ENCODE results near the gene CELF2.
A peak's percentile ranks its signal among the peaks of the same experiment; 100 is the strongest.

CELF2 gene

GRCh38 chr10:11152801-11153200 lies 135.1 kb downstream of the CELF2 start:
- no peak for DNase-seq (ENCODE audit: low read depth in 1 of 2, low spot score in 1 of 2)

- no peak for DNase-seq (ENCODE audit: low read depth in 1 of 2, low spot score in 1 of 2)
These were observed 135.6 kb downstream of the CELF2 start for GRCh38 chr10:11153245-11153644.

GRCh38 chr10:11153766-11154165 lies 136.1 kb downstream of the CELF2 start:
- no peak for DNase-seq (ENCODE audit: low read depth in 1 of 2, low spot score in 1 of 2)

GRCh38 chr10:11154333-11154732 lies 136.7 kb downstream of the CELF2 start:
- DNase-seq (ENCODE audit: low read depth in 1 of 2, low spot score in 1 of 2), result no peak

GRCh38 chr10:11154849-11155498 lies 137.3 kb downstream of the CELF2 start:
- no peak for DNase-seq (ENCODE audit: low read depth in 1 of 2, low spot score in 1 of 2)

GRCh38 chr10:11156480-11156879 lies 138.8 kb downstream of the CELF2 start:
- DNase-seq (ENCODE audit: low read depth in 1 of 2, low spot score in 1 of 2), result no peak

- DNase-seq (ENCODE audit: low read depth in 1 of 2, low spot score in 1 of 2), result no peak
These were observed 139.8 kb downstream of the CELF2 start for GRCh38 chr10:11157292-11158076.

GRCh38 chr10:11158080-11158479 lies 140.4 kb downstream of the CELF2 start:
- no peak for DNase-seq (ENCODE audit: low read depth in 1 of 2, low spot score in 1 of 2)

- DNase-seq (ENCODE audit: low read depth in 1 of 2, low spot score in 1 of 2), result no peak
These were observed 142.0 kb downstream of the CELF2 start for GRCh38 chr10:11159543-11160215.

GRCh38 chr10:11161096-11161495 lies 143.4 kb downstream of the CELF2 start:
- DNase-seq (ENCODE audit: low read depth in 1 of 2, low spot score in 1 of 2), result no peak

- no peak for DNase-seq (ENCODE audit: low read depth in 1 of 2, low spot score in 1 of 2)
These were observed 144.2 kb downstream of the CELF2 start for GRCh38 chr10:11161910-11162309.

- DNase-seq (ENCODE audit: low read depth in 1 of 2, low spot score in 1 of 2), result peak in 1 of 2 donors; percentile 71
These were observed 145.3 kb downstream of the CELF2 start for GRCh38 chr10:11162828-11163599.

- no peak for DNase-seq (ENCODE audit: low read depth in 1 of 2, low spot score in 1 of 2)
These were observed 146.3 kb downstream of the CELF2 start for GRCh38 chr10:11163780-11164550.

- DNase-seq (ENCODE audit: low read depth in 1 of 2, low spot score in 1 of 2), result no peak
These were observed 146.8 kb downstream of the CELF2 start for GRCh38 chr10:11164551-11164802.

- DNase-seq (ENCODE audit: low read depth in 1 of 2, low spot score in 1 of 2), result peak; percentile 52 to 73
These were observed 147.3 kb downstream of the CELF2 start for GRCh38 chr10:11164803-11165590.

GRCh38 chr10:11165591-11166543 lies 148.2 kb downstream of the CELF2 start:
- DNase-seq (ENCODE audit: low read depth in 1 of 2, low spot score in 1 of 2), result peak; percentile 38 to 71

GRCh38 chr10:11166550-11166949 lies 148.9 kb downstream of the CELF2 start:
- DNase-seq (ENCODE audit: low read depth in 1 of 2, low spot score in 1 of 2), result no peak

- DNase-seq (ENCODE audit: low read depth in 1 of 2, low spot score in 1 of 2), result no peak
These were observed 149.7 kb downstream of the CELF2 start for GRCh38 chr10:11167233-11167966.
